CD14-positive monocyte (primary cell): ENCODE results near the gene LSP1. TPM values are rescaled to one million over a fixed set of nuclear protein-coding genes. Genes with fewer than 3 reads are reported as not detected.

Experiments
- DNase-seq, 3 donors: peaks; one replicate each; pipeline ENCODE4 v3.0.0-alpha.2; 2011 to 2022
- H2AFZ ChIP-seq: 2 replicates; pipeline ENCODE4 v1.6.0; 2012; ENCODE audit warnings: mild to moderate bottlenecking, low read depth, low read length, inconsistent platforms; ENCODE audit not compliant: insufficient read depth, poor library complexity, severe bottlenecking
- H3K27ac ChIP-seq, 2 donors: 1 replicate in 1 of 2; 2 replicates in 1 of 2; pipeline ENCODE4 v1.5.1; 2012 to 2013; ENCODE audit warnings: low read length in 2 of 2, control low read depth in 1 of 2, inconsistent platforms in 1 of 2, low read depth in 1 of 2, mild to moderate bottlenecking in 1 of 2
- H3K27me3 ChIP-seq, 2 donors: one replicate each; pipeline versions ENCODE4 v1.6.0 to v1.6.1; 2011 to 2013; ENCODE audit warnings: low read length in 2 of 2; ENCODE audit not compliant: control insufficient read depth in 2 of 2, insufficient read depth in 2 of 2
- H3K36me3 ChIP-seq, 2 donors: replicated peaks in 1 of 2; 1 replicate in 1 of 2; 2 replicates in 1 of 2; pipeline versions ENCODE4 v1.5.1 to v1.6.1; 2012 to 2013; ENCODE audit warnings: low read length in 2 of 2, control low read depth in 1 of 2, inconsistent platforms in 1 of 2, mild to moderate bottlenecking in 1 of 2; ENCODE audit not compliant: insufficient read depth in 2 of 2, control insufficient read depth in 1 of 2
- H3K4me1 ChIP-seq, 2 donors: 1 replicate in 1 of 2; 2 replicates in 1 of 2; pipeline versions ENCODE4 v1.5.1 to v1.6.1; 2012 to 2013; ENCODE audit warnings: low read length in 2 of 2, control low read depth in 1 of 2, inconsistent platforms in 1 of 2, mild to moderate bottlenecking in 1 of 2, moderate library complexity in 1 of 2; ENCODE audit not compliant: insufficient read depth in 2 of 2, control insufficient read depth in 1 of 2
- H3K4me2 ChIP-seq: replicated peaks from 2 replicates; pipeline ENCODE3; 2012; ENCODE audit warnings: low read length, moderate library complexity, mild to moderate bottlenecking; ENCODE audit not compliant: poor library complexity, severe bottlenecking; ENCODE audit errors: extremely low read depth
- H3K4me3 ChIP-seq, 3 experiments: fragments of 200-600 bp in 1 of 3; sonication (generic) in 1 of 3; replicated peaks in 1 of 3; 1 replicate in 2 of 3; 2 replicates in 1 of 3; pipeline ENCODE4 v1.5.1; 2011 to 2013; ENCODE audit warnings: low read length in 3 of 3, mild to moderate bottlenecking in 3 of 3, control low read depth in 2 of 3, low read depth in 2 of 3, inconsistent platforms in 1 of 3, moderate library complexity in 1 of 3
- H3K79me2 ChIP-seq: 2 replicates; pipeline ENCODE4 v1.6.0; 2012; ENCODE audit warnings: mild to moderate bottlenecking, control low read depth, inconsistent platforms, low read length, moderate library complexity; ENCODE audit not compliant: insufficient read depth
- H3K9ac ChIP-seq: 2 replicates; pipeline ENCODE4 v1.6.0; 2017; ENCODE audit warnings: low read length, mild to moderate bottlenecking; ENCODE audit not compliant: insufficient read depth, poor library complexity, severe bottlenecking
- H3K9me3 ChIP-seq, 2 donors: replicated peaks in 1 of 2; 1 replicate in 1 of 2; 2 replicates in 1 of 2; pipeline versions ENCODE4 v1.5.1 to v1.6.1; 2012 to 2013; ENCODE audit warnings: low read length in 2 of 2, control low read depth in 1 of 2; ENCODE audit not compliant: control insufficient read depth in 1 of 2, insufficient read depth in 1 of 2
- H4K20me1 ChIP-seq: 2 replicates; pipeline ENCODE4 v1.6.0; 2012; ENCODE audit warnings: mild to moderate bottlenecking, low read length, control low read depth, moderate library complexity; ENCODE audit not compliant: insufficient read depth
- H3K27ac Mint-ChIP-seq, 7 donors: one replicate each; pipeline ENCODE4 v1.8.0; 2020; ENCODE audit warnings: mild to moderate bottlenecking in 7 of 7, mixed read lengths in 7 of 7, moderate library complexity in 6 of 7, inconsistent platforms in 2 of 7
- H3K27me3 Mint-ChIP-seq, 3 donors: one replicate each; pipeline ENCODE4 v1.8.0; 2021 to 2022; ENCODE audit warnings: low read depth in 3 of 3, mild to moderate bottlenecking in 3 of 3, mixed read lengths in 3 of 3, moderate library complexity in 3 of 3, inconsistent platforms in 1 of 3
- H3K36me3 Mint-ChIP-seq, 2 donors: one replicate each; pipeline ENCODE4 v1.8.0; 2020; ENCODE audit warnings: mixed read lengths in 2 of 2, inconsistent platforms in 1 of 2, mild to moderate bottlenecking in 1 of 2
- H3K4me1 Mint-ChIP-seq: one replicate; pipeline ENCODE4 v1.8.0; 2020; ENCODE audit warnings: mild to moderate bottlenecking, mixed read lengths
- H3K4me3 Mint-ChIP-seq, 2 donors: one replicate each; pipeline ENCODE4 v1.8.0; 2020; ENCODE audit warnings: mild to moderate bottlenecking in 2 of 2, mixed read lengths in 2 of 2, moderate library complexity in 1 of 2
- H3K9me3 Mint-ChIP-seq, 7 donors: one replicate each; pipeline ENCODE4 v1.8.0; 2020 to 2022; ENCODE audit warnings: mixed read lengths in 7 of 7, mild to moderate bottlenecking in 6 of 7, moderate library complexity in 6 of 7, inconsistent platforms in 2 of 7
- CTCF ChIP-seq: fragments of 200-600 bp; IDR thresholded peaks from one replicate; pipeline ENCODE4 v1.8.0; 2022; ENCODE audit warnings: antibody characterized with exemption, mild to moderate bottlenecking
- WGBS: methylation state at CpG from one replicate; pipeline ENCODE4 v1.1.5; 2013; ENCODE audit warnings: missing lambda C conversion rate; ENCODE audit not compliant: insufficient coverage; 5-methylcytosine and 5-hydroxymethylcytosine counted together
- intact Hi-C, 2 donors: fragments of 100-400 bp; cut with micrococcal nuclease; formaldehyde crosslinking; loops; one replicate each; pipeline versions ENCODE4 v1.15.0 to v1.15.1; 2023
- polyA plus RNA-seq, 3 donors: library from polyadenylated mRNA; depleted of rRNA in 1 of 3; unstranded in 2 of 3; stranded (reverse) in 1 of 3; fragments of 300-500 nt in 2 of 3; fragments of >200 nt in 1 of 3; fragmentation: Illumina TruSeq in 2 of 3; gene quantifications; 1 replicate in 2 of 3; 2 replicates in 1 of 3; pipeline ENCODE4 v1.2.3, GENCODE V29; 2012 to 2021

The LSP1 gene
- polyA plus RNA-seq, 3 donors, result 387 to 646 (median 542) TPM

GRCh38 chr11:1879941-1880720 lies 27.2 kb downstream of the LSP1 start:
- H3K27me3 ChIP-seq, result no peaks in the 10 kb centered on the region
- H3K27me3 Mint-ChIP-seq, result peaks cover 0 to 3% (median 2%) of the 10 kb centered on the region in 3 donors
- no peak overlapping the region for H2AFZ ChIP-seq
- no peak for TF ChIP-seq CTCF
- H3K36me3 ChIP-seq, result peaks cover 51 to 62% of the 10 kb centered on the region in 2 donors
- DNase-seq, result no peak
- H3K4me3 Mint-ChIP-seq, result no peak overlapping the region
- H3K79me2 ChIP-seq, result peaks cover 43% of the 10 kb centered on the region
- peak overlapping the region; percentile 23 to 26 for H3K27ac ChIP-seq
- H3K27ac Mint-ChIP-seq, result peak overlapping the region in 4 of 7 donors; percentile 26 to 68 (median 49)
- peaks cover 40 to 61% of the 10 kb centered on the region in 2 donors for H3K4me1 ChIP-seq
- peaks cover 0 to 2% (median 0%) of the 10 kb centered on the region in 7 donors for H3K9me3 Mint-ChIP-seq
- peaks cover 31 to 48% of the 10 kb centered on the region in 2 donors for H3K36me3 Mint-ChIP-seq
- 71% methylated on average over 29 of the region's 32 CpGs for WGBS
- H3K4me3 ChIP-seq, result no peak overlapping the region
- peaks cover 100% of the 10 kb centered on the region for H4K20me1 ChIP-seq
- H3K9me3 ChIP-seq, result no peaks in the 10 kb centered on the region
- H3K9ac ChIP-seq, result no peak overlapping the region
- no peak overlapping the region for H3K4me2 ChIP-seq
- H3K4me1 Mint-ChIP-seq, result peaks cover 55% of the 10 kb centered on the region
- intact Hi-C loops, result loop anchor here (5.0 to 10.0 kb wide), 4 partner anchors 37 to 275 kb away; partner anchors contain the start of genes KRTAP5-6 (in 1 of the 2), TNNI2 (in 1 of the 2) and TNNT3 (in 1 of the 2)

GRCh38 chr11:1880746-1881441 lies 28.0 kb downstream of the LSP1 start:
- Histone ChIP-seq H3K9ac (no peak overlapping the region), H3K4me3 (no peak overlapping the region), H3K79me2 (peaks cover 38% of the 10 kb centered on the region), H2AFZ (no peak overlapping the region), H3K27ac (peak overlapping the region; percentile 23 to 26), H3K27me3 (no peaks in the 10 kb centered on the region), H3K36me3 (peaks cover 58 to 66% of the 10 kb centered on the region in 2 donors), H3K4me1 (peaks cover 40 to 53% of the 10 kb centered on the region in 2 donors), H4K20me1 (peaks cover 100% of the 10 kb centered on the region), H3K4me2 (peak overlapping the region; percentile 12), H3K9me3 (no peaks in the 10 kb centered on the region)
- Mint-ChIP-seq H3K4me3 (no peak overlapping the region), H3K27ac (peak overlapping the region in 2 of 7 donors; percentile 26 to 56), H3K27me3 (peaks cover 0 to 3% (median 2%) of the 10 kb centered on the region in 3 donors), H3K36me3 (peaks cover 27 to 43% of the 10 kb centered on the region in 2 donors), H3K4me1 (peaks cover 50% of the 10 kb centered on the region), H3K9me3 (peaks cover 0 to 2% (median 0%) of the 10 kb centered on the region in 7 donors)
- no peak for DNase-seq
- no peak for TF ChIP-seq CTCF
- 74% methylated on average over 6 of the region's 9 CpGs for WGBS
- intact Hi-C loops, result loop anchor here (5.0 to 10.0 kb wide), 4 partner anchors 36 to 274 kb away; partner anchors contain the start of genes KRTAP5-6 (in 1 of the 2), TNNI2 (in 1 of the 2) and TNNT3 (in 1 of the 2)
